A549 (cell line): ENCODE results near the gene ICE2.

Experiments used
- CTCF ChIP-seq: fragments of >200 bp; sonication (Bioruptor Twin); formaldehyde crosslinking; IDR thresholded peaks from 3 replicates; pipeline ENCODE4 v1.5.1; 2016
- ELK1 ChIP-seq: fragments of 150-350 bp; IDR thresholded peaks from 2 replicates; pipeline ENCODE4 v1.6.1; 2014; ENCODE audit warnings: low read depth, mild to moderate bottlenecking, low read length
- HOXA7 ChIP-seq: fragments of 250-450 bp; sonication (Bioruptor Pico); IDR thresholded peaks from 2 replicates; pipeline ENCODE4 v1.5.0; 2020; ENCODE audit warnings: mild to moderate bottlenecking, moderate library complexity
- JUNB ChIP-seq: fragments of >200 bp; sonication (Bioruptor Twin); formaldehyde crosslinking; IDR thresholded peaks from 2 replicates; pipeline ENCODE4 v1.6.1; 2016
- MAFK ChIP-seq: fragments of 450-650 bp; IDR thresholded peaks from 2 replicates; pipeline ENCODE4 v1.6.1; 2014; ENCODE audit not compliant: partially characterized antibody
- MYC ChIP-seq: IDR thresholded peaks from 2 replicates; pipeline ENCODE4 v1.6.1; 2012; ENCODE audit warnings: mild to moderate bottlenecking, inconsistent platforms, low read length, improper control_type of control experiment, borderline replicate concordance
- POLR2A ChIP-seq: IDR thresholded peaks from 2 replicates; pipeline ENCODE4 v1.6.1; 2012; ENCODE audit warnings: mild to moderate bottlenecking, low read length
- POLR2AphosphoS2 ChIP-seq: conservative IDR thresholded peaks from 2 replicates; pipeline ENCODE4 v1.6.1; 2012; ENCODE audit warnings: low read length, improper control_type of control experiment, inconsistent platforms
- RCOR1 ChIP-seq: fragments of 150-350 bp; IDR thresholded peaks from 2 replicates; pipeline ENCODE4 v1.6.1; 2014; ENCODE audit warnings: antibody characterized with exemption, low read length, low read depth
- SMC3 ChIP-seq: fragments of >200 bp; sonication (Bioruptor Twin); formaldehyde crosslinking; IDR thresholded peaks from 3 replicates; pipeline ENCODE4 v1.6.1; 2018; ENCODE audit warnings: inconsistent platforms
- USF2 ChIP-seq: fragments of 450-650 bp; IDR thresholded peaks from 2 replicates; pipeline ENCODE4 v1.6.1; 2014; ENCODE audit warnings: antibody characterized with exemption
- ZNF302 ChIP-seq: fragments of 250-450 bp; sonication (Bioruptor Pico); IDR thresholded peaks from 2 replicates; pipeline ENCODE4 v1.9.0; 2021; ENCODE audit warnings: inconsistent platforms, mild to moderate bottlenecking, moderate library complexity

DNA sequence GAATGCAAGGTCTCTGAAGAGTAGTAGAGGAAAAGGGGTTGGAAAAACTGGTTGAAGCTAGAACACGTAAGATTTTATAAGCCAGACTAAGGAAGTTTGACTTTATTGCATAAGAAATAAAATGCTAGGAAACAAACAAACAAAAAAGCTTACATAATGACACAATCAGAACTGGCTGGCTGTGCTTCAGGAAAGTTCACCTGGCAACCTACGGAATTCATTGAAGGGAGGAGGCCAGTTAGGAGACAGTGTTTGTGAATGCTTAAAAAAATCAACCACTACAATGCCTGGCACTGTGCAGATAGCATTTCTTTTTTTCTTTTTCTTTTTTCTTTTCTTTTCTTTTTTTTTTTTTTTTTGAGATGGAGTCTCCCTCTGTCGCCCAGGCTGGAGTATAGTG lies 1.9 kb upstream of the ICE2 start:
- TF ChIP-seq RCOR1: no peak
- TF ChIP-seq POLR2A: no peak
- TF ChIP-seq MYC: no peak
- TF ChIP-seq CTCF: no peak
- no peak for TF ChIP-seq POLR2AphosphoS2
- TF ChIP-seq ZNF302 (CRISPR knock-in tag): no peak
- TF ChIP-seq ELK1: no peak
- no peak for TF ChIP-seq HOXA7 (CRISPR knock-in tag)
- no peak for TF ChIP-seq MAFK
- TF ChIP-seq USF2: no peak
- TF ChIP-seq SMC3: no peak
- TF ChIP-seq JUNB: no peak
